GM12878 (cell line): ENCODE results near the gene NFASC.

Source experiments
- GATAD2B ChIP-seq: fragments of 450-650 bp; conservative IDR thresholded peaks from 2 replicates; pipeline ENCODE4 v1.6.1; 2017; ENCODE audit warnings: low read depth, mild to moderate bottlenecking, moderate library complexity
- SIN3A ChIP-seq: IDR thresholded peaks from 2 replicates; pipeline ENCODE4 v1.6.1; 2012; ENCODE audit warnings: low read depth, low read length, improper control_type of control experiment
- TAF1 ChIP-seq: IDR thresholded peaks from 2 replicates; pipeline ENCODE4 v1.6.1; 2011; ENCODE audit warnings: mild to moderate bottlenecking, low read depth, low read length, borderline replicate concordance
- TF ChIP-seq, protein P1 (sequence below), 3 experiments: IDR thresholded peaks in 2 of 3; conservative IDR thresholded peaks in 1 of 3; 2 replicates each; pipeline ENCODE4 v1.5.1; 2011; ENCODE audit warnings: low read depth in 3 of 3, low read length in 3 of 3, mild to moderate bottlenecking in 3 of 3, control low read depth in 2 of 3, moderate library complexity in 2 of 3, inconsistent platforms in 1 of 3, mixed read lengths in 1 of 3; ENCODE audit not compliant: control insufficient read depth in 2 of 3, insufficient read depth in 1 of 3; ENCODE audit errors: extremely low read depth in 1 of 3

DNA sequence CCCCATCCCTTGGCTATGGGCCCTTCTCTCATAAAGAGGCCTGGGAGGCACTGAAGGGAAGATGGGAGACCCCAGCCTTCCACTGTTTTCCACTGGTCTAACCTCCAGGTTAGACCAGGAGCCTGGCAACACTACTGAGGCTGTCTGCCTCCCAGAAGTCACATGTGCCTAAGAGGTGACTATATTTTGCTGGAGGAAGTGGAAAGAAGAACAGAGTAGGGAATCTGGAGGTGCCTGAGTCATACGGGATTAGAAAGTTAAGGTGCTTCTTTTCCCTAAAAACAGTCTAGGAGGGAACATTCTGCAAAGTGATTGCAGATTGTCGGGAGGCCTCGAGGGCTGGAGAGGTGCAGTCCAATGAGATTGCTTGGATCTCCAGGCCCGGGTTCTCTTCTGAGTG is 4.6 kb downstream of the NFASC start:
- TF ChIP-seq, protein P1, sequence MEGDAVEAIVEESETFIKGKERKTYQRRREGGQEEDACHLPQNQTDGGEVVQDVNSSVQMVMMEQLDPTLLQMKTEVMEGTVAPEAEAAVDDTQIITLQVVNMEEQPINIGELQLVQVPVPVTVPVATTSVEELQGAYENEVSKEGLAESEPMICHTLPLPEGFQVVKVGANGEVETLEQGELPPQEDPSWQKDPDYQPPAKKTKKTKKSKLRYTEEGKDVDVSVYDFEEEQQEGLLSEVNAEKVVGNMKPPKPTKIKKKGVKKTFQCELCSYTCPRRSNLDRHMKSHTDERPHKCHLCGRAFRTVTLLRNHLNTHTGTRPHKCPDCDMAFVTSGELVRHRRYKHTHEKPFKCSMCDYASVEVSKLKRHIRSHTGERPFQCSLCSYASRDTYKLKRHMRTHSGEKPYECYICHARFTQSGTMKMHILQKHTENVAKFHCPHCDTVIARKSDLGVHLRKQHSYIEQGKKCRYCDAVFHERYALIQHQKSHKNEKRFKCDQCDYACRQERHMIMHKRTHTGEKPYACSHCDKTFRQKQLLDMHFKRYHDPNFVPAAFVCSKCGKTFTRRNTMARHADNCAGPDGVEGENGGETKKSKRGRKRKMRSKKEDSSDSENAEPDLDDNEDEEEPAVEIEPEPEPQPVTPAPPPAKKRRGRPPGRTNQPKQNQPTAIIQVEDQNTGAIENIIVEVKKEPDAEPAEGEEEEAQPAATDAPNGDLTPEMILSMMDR (IDR thresholded peaks at IDR 0.05 in 2 of 3, conservative IDR thresholded peaks at IDR 0.05 in 1 of 3; ENCODE audit: control insufficient read depth in 2 of 3, extremely low read depth in 1 of 3, insufficient read depth in 1 of 3, low read depth in 3 of 3, low read length in 3 of 3): no peak
- TF ChIP-seq SIN3A (no peak), TAF1 (no peak), GATAD2B (no peak)
